ENCODE results near the gene NTM. TPM values are rescaled to one million over a fixed set of nuclear protein-coding genes. Genes with fewer than 3 reads are reported as not detected.

Gene NTM
- total RNA-seq, 2 experiments from 2014 or later = not detected

GRCh38 chr11:131638889-131639288 lies 268.5 kb downstream of the NTM start:
- Mint-ChIP-seq H3K4me3 (no peak overlapping the region), H3K4me1 (ENCODE audit: low read depth) (no peaks in the 10 kb centered on the region), H3K27me3 (no peaks in the 10 kb centered on the region), H3K27ac (no peak overlapping the region), H3K36me3 (ENCODE audit: low read depth) (no peaks in the 10 kb centered on the region), H3K9me3 (peaks cover 1% of the 10 kb centered on the region)
- ChIA-PET CTCF (interaction anchor here (0.9 to 1.7 kb wide), 2 partner anchors 35 to 574 kb away, joined by 3 to 5 read pairs; no protein-coding TSS in a partner anchor), POLR2A (no interaction called here)
- ATAC-seq = no peak
- intact Hi-C loops (cut with micrococcal nuclease) = no loop called here
- TF ChIP-seq CTCF (IDR thresholded peaks at IDR 0.05) = no peak
- no peak for DNase-seq

- no peak for DNase-seq
- Mint-ChIP-seq H3K4me1 (ENCODE audit: low read depth) (no peaks in the 10 kb centered on the region), H3K27ac (no peak overlapping the region), H3K9me3 (peaks cover 1% of the 10 kb centered on the region), H3K4me3 (no peak overlapping the region), H3K27me3 (no peaks in the 10 kb centered on the region), H3K36me3 (ENCODE audit: low read depth) (no peaks in the 10 kb centered on the region)
- intact Hi-C loops (cut with micrococcal nuclease) = no loop called here
- CTCF ChIA-PET = no interaction called here
- POLR2A ChIA-PET = no interaction called here
- ATAC-seq = no peak
- TF ChIP-seq CTCF (IDR thresholded peaks at IDR 0.05) = no peak
Measured at GRCh38 chr11:131640320-131640719, 269.9 kb downstream of the NTM start.

GRCh38 chr11:131642756-131643531 lies 272.5 kb downstream of the NTM start:
- H3K36me3 Mint-ChIP-seq (ENCODE audit: low read depth) = no peaks in the 10 kb centered on the region
- no peak for TF ChIP-seq CTCF (IDR thresholded peaks at IDR 0.05)
- no peaks in the 10 kb centered on the region for H3K9me3 Mint-ChIP-seq
- intact Hi-C loops (cut with micrococcal nuclease) = no loop called here
- ATAC-seq (no peak), DNase-seq (no peak)
- H3K4me1 Mint-ChIP-seq (ENCODE audit: low read depth) = no peaks in the 10 kb centered on the region
- ChIA-PET POLR2A (no interaction called here), CTCF (no interaction called here)
- H3K4me3 Mint-ChIP-seq = no peak overlapping the region
- no peaks in the 10 kb centered on the region for H3K27me3 Mint-ChIP-seq
- no peak overlapping the region for H3K27ac Mint-ChIP-seq

- Mint-ChIP-seq H3K4me1 (ENCODE audit: low read depth) (no peaks in the 10 kb centered on the region), H3K36me3 (ENCODE audit: low read depth) (no peaks in the 10 kb centered on the region), H3K27me3 (no peaks in the 10 kb centered on the region), H3K27ac (no peak overlapping the region), H3K9me3 (no peaks in the 10 kb centered on the region), H3K4me3 (no peak overlapping the region)
- DNase-seq (no peak), ATAC-seq (no peak)
- intact Hi-C loops (cut with micrococcal nuclease) = no loop called here
- TF ChIP-seq CTCF (IDR thresholded peaks at IDR 0.05) = no peak
- ChIA-PET CTCF (no interaction called here), POLR2A (no interaction called here)
Measured at GRCh38 chr11:131644204-131644795, 273.9 kb downstream of the NTM start.

DNA sequence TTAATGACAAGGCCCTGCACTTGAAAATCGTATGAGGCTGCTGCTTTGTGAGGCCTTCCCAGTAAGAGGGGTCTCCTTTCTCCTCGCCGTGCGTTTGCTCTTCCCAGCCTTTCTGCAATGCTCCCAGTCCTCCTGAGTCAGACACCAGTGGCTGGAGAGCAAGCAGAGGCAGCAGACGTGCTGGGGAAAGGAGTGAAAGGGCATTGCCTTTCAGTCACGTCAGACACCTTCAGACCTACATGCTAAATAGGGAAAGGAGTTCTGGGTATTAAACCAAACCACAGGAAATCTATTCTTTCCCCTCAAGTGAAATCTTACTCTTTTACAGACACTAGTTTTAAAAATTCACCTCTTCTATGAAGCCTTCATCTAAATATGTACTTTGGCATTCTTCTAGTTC lies 274.8 kb downstream of the NTM start:
- no peak overlapping the region for H3K27ac Mint-ChIP-seq
- POLR2A ChIA-PET = no interaction called here
- no peak for TF ChIP-seq CTCF (IDR thresholded peaks at IDR 0.05)
- ATAC-seq (no peak), DNase-seq (no peak)
- H3K36me3 Mint-ChIP-seq (ENCODE audit: low read depth) = no peaks in the 10 kb centered on the region
- H3K4me3 Mint-ChIP-seq = no peak overlapping the region
- intact Hi-C loops (cut with micrococcal nuclease) = no loop called here
- H3K27me3 Mint-ChIP-seq = no peaks in the 10 kb centered on the region
- H3K4me1 Mint-ChIP-seq (ENCODE audit: low read depth) = no peaks in the 10 kb centered on the region
- CTCF ChIA-PET = no interaction called here
- H3K9me3 Mint-ChIP-seq = no peaks in the 10 kb centered on the region
